Thoracic aorta (tissue), 2 donors: ENCODE results near the gene UBE2V1. TPM values are rescaled to one million over a fixed set of nuclear protein-coding genes. Genes with fewer than 3 reads are reported as not detected.
"Not testable (repeated sequence)": the region's sequence is repeated elsewhere in the genome, so short reads cannot be mapped to it uniquely, and the experiment has no call there.

Experiments used
- ATAC-seq: fragments of 150-250 bp; one replicate; pipeline ENCODE4 v1.8.0; 2017; ENCODE audit warnings: low read depth; ENCODE audit not compliant: insufficient number of reproducible peaks, low FRiP score
- DNase-seq: peaks from one replicate; pipeline ENCODE4 v3.0.0-alpha.2; 2020; ENCODE audit warnings: low spot score
- H3K27ac ChIP-seq, 2 donors: fragments of 200-600 bp; sonication (generic); 1 replicate in 1 of 2; 2 replicates in 1 of 2; pipeline ENCODE4 v1.5.1; 2016; ENCODE audit warnings: mild to moderate bottlenecking in 2 of 2, moderate library complexity in 2 of 2
- H3K27me3 ChIP-seq: fragments of 200-600 bp; sonication (generic); replicated peaks from 2 replicates; pipeline ENCODE4 v1.6.0; 2016; ENCODE audit warnings: mild to moderate bottlenecking; ENCODE audit not compliant: insufficient read depth
- H3K36me3 ChIP-seq: fragments of 200-600 bp; sonication (generic); one replicate; pipeline ENCODE4 v1.5.1; 2016
- H3K4me1 ChIP-seq, 2 donors: fragments of 200-600 bp; sonication (generic); 1 replicate in 1 of 2; 2 replicates in 1 of 2; pipeline versions ENCODE4 v1.5.1 to v1.6.0; 2016; ENCODE audit warnings: low read depth in 2 of 2, mild to moderate bottlenecking in 1 of 2; ENCODE audit not compliant: control insufficient read depth in 1 of 2
- H3K4me3 ChIP-seq: fragments of 200-600 bp; sonication (generic); 2 replicates; pipeline ENCODE4 v1.5.1; 2016; ENCODE audit warnings: mild to moderate bottlenecking
- H3K9me3 ChIP-seq: fragments of 200-600 bp; sonication (generic); 2 replicates; pipeline ENCODE4 v1.5.1; 2016
- total RNA-seq, 2 donors: library from RNA; depleted of rRNA; stranded (reverse); fragments of >200 nt; gene quantifications; one replicate each; pipeline versions ENCODE4 v1.1.0 to v1.2.3, GENCODE V29; 2016
- TF ChIP-seq, protein P1 (sequence below): fragments of 200-600 bp; sonication (generic); IDR thresholded peaks from one replicate; pipeline ENCODE4 v1.5.1; 2019; ENCODE audit warnings: antibody characterized with exemption

Gene UBE2V1
- total RNA-seq, 2 donors from 2014 or later: 91.7 to 98.4 TPM

DNA sequence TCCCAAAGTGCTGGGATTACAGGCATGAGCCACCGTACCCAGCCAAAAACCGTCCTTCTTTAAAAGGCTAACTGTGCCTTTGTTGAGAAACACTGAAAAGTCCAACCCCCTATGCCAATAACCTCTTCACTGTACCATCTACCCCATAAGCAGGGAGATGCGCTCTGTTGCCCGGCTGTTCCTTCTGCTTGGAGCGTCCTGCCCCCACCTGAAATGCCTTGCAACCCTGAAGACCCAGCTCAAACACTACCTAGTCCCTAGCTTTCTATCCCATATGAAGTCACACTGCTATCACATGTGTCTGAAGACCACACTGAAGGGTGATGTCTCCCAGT lies 27.8 kb downstream of the UBE2V1 start:
- no peaks in the 10 kb centered on the region for H3K27me3 ChIP-seq
- H3K4me1 ChIP-seq: peaks cover 6 to 17% of the 10 kb centered on the region in 2 donors
- ATAC-seq (no peak), DNase-seq (no peak)
- H3K36me3 ChIP-seq: peaks cover 4% of the 10 kb centered on the region
- TF ChIP-seq, protein P1, sequence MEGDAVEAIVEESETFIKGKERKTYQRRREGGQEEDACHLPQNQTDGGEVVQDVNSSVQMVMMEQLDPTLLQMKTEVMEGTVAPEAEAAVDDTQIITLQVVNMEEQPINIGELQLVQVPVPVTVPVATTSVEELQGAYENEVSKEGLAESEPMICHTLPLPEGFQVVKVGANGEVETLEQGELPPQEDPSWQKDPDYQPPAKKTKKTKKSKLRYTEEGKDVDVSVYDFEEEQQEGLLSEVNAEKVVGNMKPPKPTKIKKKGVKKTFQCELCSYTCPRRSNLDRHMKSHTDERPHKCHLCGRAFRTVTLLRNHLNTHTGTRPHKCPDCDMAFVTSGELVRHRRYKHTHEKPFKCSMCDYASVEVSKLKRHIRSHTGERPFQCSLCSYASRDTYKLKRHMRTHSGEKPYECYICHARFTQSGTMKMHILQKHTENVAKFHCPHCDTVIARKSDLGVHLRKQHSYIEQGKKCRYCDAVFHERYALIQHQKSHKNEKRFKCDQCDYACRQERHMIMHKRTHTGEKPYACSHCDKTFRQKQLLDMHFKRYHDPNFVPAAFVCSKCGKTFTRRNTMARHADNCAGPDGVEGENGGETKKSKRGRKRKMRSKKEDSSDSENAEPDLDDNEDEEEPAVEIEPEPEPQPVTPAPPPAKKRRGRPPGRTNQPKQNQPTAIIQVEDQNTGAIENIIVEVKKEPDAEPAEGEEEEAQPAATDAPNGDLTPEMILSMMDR: no peak
- no peaks in the 10 kb centered on the region for H3K9me3 ChIP-seq
- no peak overlapping the region for H3K27ac ChIP-seq
- H3K4me3 ChIP-seq: no peak overlapping the region

DNA sequence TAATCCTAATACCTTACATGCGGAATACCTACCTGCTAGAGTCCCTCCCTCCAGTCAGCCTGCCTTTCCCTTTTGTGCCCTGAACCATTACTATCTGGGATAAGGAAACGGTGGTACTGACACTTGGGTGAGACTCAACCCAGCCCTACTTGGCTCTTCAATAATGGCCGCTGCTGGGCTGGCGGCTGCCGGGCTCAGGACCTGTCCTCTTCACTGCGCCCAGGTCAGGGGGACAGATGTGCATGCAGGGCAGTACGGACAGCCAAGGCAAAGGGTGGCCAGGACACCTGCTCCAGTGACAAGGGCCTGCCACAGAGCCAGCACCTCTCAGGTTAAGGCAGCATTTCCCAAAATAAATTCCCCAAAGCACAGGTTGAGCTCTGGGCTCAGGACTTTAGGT lies 29.9 kb downstream of the UBE2V1 start:
- H3K27ac ChIP-seq: no peak overlapping the region
- H3K4me1 ChIP-seq: peaks cover 6 to 17% of the 10 kb centered on the region in 2 donors
- DNase-seq: no peak
- TF ChIP-seq, protein P1: no peak
- no peaks in the 10 kb centered on the region for H3K9me3 ChIP-seq
- no peak for ATAC-seq
- H3K27me3 ChIP-seq: no peaks in the 10 kb centered on the region
- H3K36me3 ChIP-seq: peaks cover 4% of the 10 kb centered on the region
- H3K4me3 ChIP-seq: no peak overlapping the region

DNA sequence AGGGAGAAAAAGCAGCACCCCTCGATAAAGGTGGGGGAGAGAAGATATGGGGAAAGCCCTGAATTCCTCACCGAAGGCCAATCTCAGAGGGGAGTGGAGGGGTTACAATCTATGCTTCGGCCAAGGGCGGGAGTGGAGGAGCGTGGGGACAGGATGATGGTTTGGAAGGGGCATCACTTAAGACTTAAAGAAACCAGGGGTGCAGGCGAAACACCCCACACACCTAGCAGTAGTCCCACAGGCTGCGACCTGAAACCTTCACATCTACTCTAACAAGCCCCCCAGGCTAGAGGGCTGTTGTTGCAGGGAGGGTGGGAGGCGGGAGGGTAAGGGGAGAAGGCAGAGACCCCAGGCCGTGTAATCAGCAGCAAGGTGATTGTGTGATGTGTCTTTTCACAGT lies 30.9 kb downstream of the UBE2V1 start:
- not testable (repeated sequence) for ATAC-seq, H3K27me3 ChIP-seq, H3K36me3 ChIP-seq, H3K9me3 ChIP-seq, DNase-seq, H3K27ac ChIP-seq, H3K4me3 ChIP-seq
- peaks cover 6 to 17% of the 10 kb centered on the region in 2 donors for H3K4me1 ChIP-seq

DNA sequence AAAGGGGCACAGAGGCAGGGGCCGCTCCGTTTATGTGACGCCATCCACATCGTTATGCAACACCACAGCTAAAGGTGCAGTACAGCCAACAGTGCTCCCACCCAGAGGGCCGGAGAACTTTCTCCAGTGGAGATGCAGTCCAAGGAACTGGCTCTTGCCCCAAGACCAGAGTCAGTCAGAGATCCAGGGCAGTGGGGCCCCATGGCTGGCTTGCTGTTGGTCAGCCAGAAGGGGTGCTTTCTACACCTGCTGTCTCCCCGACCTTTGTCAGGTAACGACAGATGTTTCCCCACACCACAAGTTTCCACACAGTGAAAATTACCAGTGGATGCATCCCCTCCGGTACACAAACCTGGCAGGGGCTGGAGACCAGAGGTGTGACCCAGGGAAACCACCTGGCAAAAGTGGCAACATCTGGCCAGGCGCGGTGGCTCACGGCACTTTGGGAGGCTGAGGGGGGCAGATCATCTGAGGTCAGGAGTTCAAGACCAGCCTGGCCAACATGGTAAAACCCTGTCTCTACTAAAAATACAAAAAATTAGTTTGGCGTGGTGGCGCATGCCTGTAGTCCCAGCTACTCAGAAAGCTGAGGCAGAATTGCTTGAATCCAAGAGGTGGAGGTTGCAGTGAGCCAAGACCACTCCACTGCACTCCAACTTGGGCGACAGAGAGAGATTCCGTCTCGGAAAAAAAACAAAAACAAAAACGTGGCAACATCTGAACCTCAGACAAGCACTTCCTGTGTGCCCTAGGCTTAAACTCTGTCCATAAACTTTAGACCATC lies 34.9 kb downstream of the UBE2V1 start:
- peaks cover 0 to 4% of the 10 kb centered on the region in 2 donors for H3K4me1 ChIP-seq
- no peak for ATAC-seq
- TF ChIP-seq, protein P1: no peak
- no peak for DNase-seq
- H3K4me3 ChIP-seq: no peak overlapping the region
- no peaks in the 10 kb centered on the region for H3K9me3 ChIP-seq
- peaks cover 4% of the 10 kb centered on the region for H3K36me3 ChIP-seq
- H3K27ac ChIP-seq: no peak overlapping the region
- H3K27me3 ChIP-seq: no peaks in the 10 kb centered on the region

DNA sequence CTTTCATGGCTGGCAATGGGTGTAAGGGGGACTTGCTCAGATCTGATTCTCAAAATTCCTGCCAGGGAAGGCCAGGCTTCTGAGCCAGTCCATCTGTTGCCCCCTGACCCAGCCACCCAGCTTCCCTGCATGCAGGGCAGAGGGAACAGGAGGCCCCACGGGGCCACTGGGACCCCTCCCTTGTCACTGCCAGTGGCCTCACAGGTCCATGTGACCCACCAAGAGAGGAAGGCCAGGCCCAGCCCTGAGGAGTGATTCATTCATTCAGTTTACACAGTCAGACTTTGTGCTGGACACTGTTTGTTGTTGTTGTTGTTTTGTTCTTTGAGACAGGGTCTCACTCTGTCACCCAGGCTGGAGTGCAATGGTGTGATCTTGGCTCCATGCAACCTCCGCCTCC lies 39.5 kb downstream of the UBE2V1 start:
- H3K4me1 ChIP-seq: peaks cover 2 to 13% of the 10 kb centered on the region in 2 donors
- no peaks in the 10 kb centered on the region for H3K9me3 ChIP-seq
- no peaks in the 10 kb centered on the region for H3K36me3 ChIP-seq
- no peaks in the 10 kb centered on the region for H3K27me3 ChIP-seq
- TF ChIP-seq, protein P1: no peak
- DNase-seq (no peak), ATAC-seq (no peak)
- H3K27ac ChIP-seq: no peak overlapping the region
- no peak overlapping the region for H3K4me3 ChIP-seq
